MCF 10A (cell line): ENCODE results near the gene HES4. TPM values are rescaled to one million over a fixed set of nuclear protein-coding genes. Genes with fewer than 3 reads are reported as not detected.

Source experiments
- BruUV-seq: library from RNA; stranded (reverse); fragments of 400-500 nt; replicated peaks from 2 replicates; lab custom pipeline; 2021; lab: Mats Ljungman, UMichigan
- CTCF ChIA-PET: fragments of 300-600 bp; sonication (Branson Sonifier 250); formaldehyde crosslinking; extraction: SDS; loops from one replicate; lab custom pipeline; 2021; ENCODE audit warnings: antibody characterized with exemption, inconsistent platforms; lab: Yijun Ruan, JAX
- POLR2A ChIA-PET: fragments of 300-600, 350-650 bp; sonication (Branson Sonifier 250); formaldehyde crosslinking; extraction: SDS; loops from one replicate; lab custom pipeline; 2020; ENCODE audit warnings: antibody characterized with exemption, inconsistent platforms; lab: Yijun Ruan, JAX
- DNase-seq: peaks from one replicate; pipeline ENCODE4 v3.0.0-alpha.2; 2018; ENCODE audit not compliant: unreplicated experiment
- H3K27ac Mint-ChIP-seq: one replicate; pipeline ENCODE4 v1.8.0; 2022; ENCODE audit warnings: mild to moderate bottlenecking, low read depth, mixed read lengths; ENCODE audit not compliant: unreplicated experiment
- H3K27me3 Mint-ChIP-seq: one replicate; pipeline ENCODE4 v1.8.0; 2022; ENCODE audit warnings: mixed read lengths; ENCODE audit not compliant: insufficient read depth, unreplicated experiment
- H3K36me3 Mint-ChIP-seq: one replicate; pipeline ENCODE4 v1.8.0; 2022; ENCODE audit warnings: mild to moderate bottlenecking, moderate library complexity, mixed read lengths; ENCODE audit not compliant: insufficient read depth, unreplicated experiment
- H3K4me1 Mint-ChIP-seq: one replicate; pipeline ENCODE4 v1.8.0; 2022; ENCODE audit warnings: mixed read lengths; ENCODE audit not compliant: insufficient read depth, unreplicated experiment
- H3K4me3 Mint-ChIP-seq: one replicate; pipeline ENCODE4 v1.8.0; 2022; ENCODE audit warnings: mild to moderate bottlenecking, moderate library complexity, mixed read lengths; ENCODE audit not compliant: unreplicated experiment
- H3K9me3 Mint-ChIP-seq: one replicate; pipeline ENCODE4 v1.8.0; 2022; ENCODE audit warnings: mixed read lengths; ENCODE audit not compliant: unreplicated experiment
- CTCF ChIP-seq: fragments of 200-600 bp; IDR thresholded peaks from one replicate; pipeline ENCODE4 v1.8.0; 2022; ENCODE audit warnings: antibody characterized with exemption, mild to moderate bottlenecking; ENCODE audit not compliant: unreplicated experiment
- intact Hi-C: fragments of 100-400 bp; cut with micrococcal nuclease; formaldehyde crosslinking; loops from 2 replicates; pipeline ENCODE4 v1.14.1; 2022
- total RNA-seq: library from RNA; stranded (reverse); gene quantifications from 2 replicates; pipeline ENCODE4 v1.2.3, GENCODE V29; 2022

HES4 gene
- total RNA-seq, 1 experiment from 2014 or later = 42.1 TPM

- Mint-ChIP-seq H3K4me1 (peaks cover 9% of the 10 kb centered on the region), H3K36me3 (no peaks in the 10 kb centered on the region), H3K27me3 (no peaks in the 10 kb centered on the region), H3K9me3 (no peaks in the 10 kb centered on the region), H3K27ac (peak overlapping the region; percentile 94), H3K4me3 (peak overlapping the region; percentile 82)
- POLR2A ChIA-PET = interaction anchor here (1.2 to 1.4 kb wide), 2 partner anchors 12 to 18 kb away, joined by 4 to 5 read pairs; partner anchors contain the start of genes AGRN and ISG15
- no peak for TF ChIP-seq CTCF
- CTCF ChIA-PET = interaction anchor here (0.6 to 2.0 kb wide), 11 partner anchors 13 to 266 kb away, joined by 3 to 18 read pairs (median 3); partner anchors contain the start of genes ISG15 and PERM1
- TSS peak; percentile 65 for BruUV-seq
- intact Hi-C loops = loop anchor here (5.0 kb wide), 1 partner anchor 61 kb away; no protein-coding TSS in a partner anchor
- DNase-seq = peak; percentile 34
Observed at GRCh38 chr1:1001057-1001783, 1.3 kb upstream of the HES4 start.

- no peak for TF ChIP-seq CTCF
- Mint-ChIP-seq H3K4me3 (peak overlapping the region; percentile 82), H3K4me1 (peaks cover 13% of the 10 kb centered on the region), H3K9me3 (no peaks in the 10 kb centered on the region), H3K36me3 (no peaks in the 10 kb centered on the region), H3K27ac (peak overlapping the region; percentile 94), H3K27me3 (no peaks in the 10 kb centered on the region)
- peak; percentile 76 for DNase-seq
- BruUV-seq = no TSS peak
- ChIA-PET CTCF (interaction anchor here (1.3 to 2.0 kb wide), 4 partner anchors 13 to 63 kb away, joined by 4 to 18 read pairs (median 13); partner anchors contain the start of genes ISG15 and PERM1), POLR2A (interaction anchor here (0.7 to 1.4 kb wide), 7 partner anchors 13 to 232 kb away, joined by 3 to 6 read pairs (median 4); partner anchors contain the start of genes B3GALT6, ISG15 and RNF223)
- intact Hi-C loops = loop anchor here (5.0 kb wide), 1 partner anchor 62 kb away; no protein-coding TSS in a partner anchor
Observed at GRCh38 chr1:1000357-1001056, 610 bp upstream of the HES4 start.

GRCh38 chr1:998995-999724, 737 bp downstream of the HES4 start:
- BruUV-seq = TSS peak; percentile 58
- Mint-ChIP-seq H3K27me3 (no peaks in the 10 kb centered on the region), H3K9me3 (no peaks in the 10 kb centered on the region), H3K4me1 (peaks cover 13% of the 10 kb centered on the region), H3K36me3 (no peaks in the 10 kb centered on the region), H3K4me3 (peak overlapping the region; percentile 82), H3K27ac (no peak overlapping the region)
- intact Hi-C loops = no loop called here
- POLR2A ChIA-PET = interaction anchor here (0.8 to 1.4 kb wide), 3 partner anchors 12 to 65 kb away, joined by 3 to 5 read pairs (median 4); partner anchors contain the start of gene ISG15
- TF ChIP-seq CTCF = peak; percentile 8
- CTCF ChIA-PET = interaction anchor here (0.5 to 0.9 kb wide), 3 partner anchors 14 to 47 kb away, joined by 3 to 7 read pairs (median 4); no protein-coding TSS in a partner anchor
- peak; percentile 38 for DNase-seq
